OCI-LY7 (cell line): ENCODE results near the gene SEZ6L. TPM values are rescaled to one million over a fixed set of nuclear protein-coding genes. Genes with fewer than 3 reads are reported as not detected.

Experiments used
- BruUV-seq: library from RNA; stranded (reverse); fragments of 400-500 nt; replicated peaks from 2 replicates; lab custom pipeline; 2021; lab: Mats Ljungman, UMichigan
- CTCF ChIA-PET: fragments of 300-600 bp; sonication (Branson Sonifier 250); formaldehyde crosslinking; loops from one replicate; lab custom pipeline; 2022; ENCODE audit warnings: antibody characterized with exemption; ENCODE audit not compliant: unreplicated experiment; lab: Charles Lee
- POLR2A ChIA-PET: fragments of 300-600 bp; sonication (Branson Sonifier 250); formaldehyde crosslinking; loops from one replicate; lab custom pipeline; 2022; ENCODE audit warnings: antibody characterized with exemption; lab: Charles Lee
- DNase-seq: peaks from one replicate; pipeline ENCODE4 v3.0.0-alpha.2; 2015; ENCODE audit warnings: low spot score
- H2AFZ ChIP-seq: fragments of 200-600 bp; sonication (generic), shearing (Covaris generic); 2 replicates; pipeline ENCODE4 v1.6.1; 2014; ENCODE audit warnings: mild to moderate bottlenecking, antibody characterized with exemption, low read length, moderate library complexity
- H3K27ac ChIP-seq: fragments of 200-600 bp; sonication (generic); 2 replicates; pipeline ENCODE4 v1.5.1; 2014; ENCODE audit warnings: mixed run types, low read depth, mild to moderate bottlenecking, moderate library complexity, low read length, inconsistent platforms; ENCODE audit not compliant: poor library complexity, severe bottlenecking
- H3K36me3 ChIP-seq: fragments of 200-600 bp; sonication (generic); 2 replicates; pipeline ENCODE4 v1.6.1; 2014; ENCODE audit warnings: mild to moderate bottlenecking, antibody characterized with exemption, low read length, moderate library complexity, mixed read lengths; ENCODE audit not compliant: insufficient read depth
- H3K4me1 ChIP-seq: fragments of 200-600 bp; sonication (generic); 2 replicates; pipeline ENCODE4 v1.5.1; 2014; ENCODE audit warnings: mild to moderate bottlenecking, low read length; ENCODE audit not compliant: insufficient read depth, poor library complexity, severe bottlenecking
- H3K4me2 ChIP-seq: fragments of 200-600 bp; sonication (generic); 2 replicates; pipeline ENCODE4 v1.6.1; 2014; ENCODE audit warnings: mild to moderate bottlenecking, low read length
- H3K4me3 ChIP-seq: fragments of 200-600 bp; sonication (generic); 2 replicates; pipeline ENCODE4 v1.5.1; 2014; ENCODE audit warnings: mild to moderate bottlenecking, low read depth, low read length; ENCODE audit not compliant: poor library complexity, severe bottlenecking
- H3K79me2 ChIP-seq: fragments of 200-600 bp; sonication (generic); 2 replicates; pipeline ENCODE4 v1.6.1; 2016; ENCODE audit warnings: low read depth, mild to moderate bottlenecking, low read length, moderate library complexity, mixed read lengths; ENCODE audit not compliant: insufficient read depth
- H3K9me2 ChIP-seq: fragments of 200-600 bp; sonication (generic); 2 replicates; pipeline ENCODE4 v1.6.1; 2016; ENCODE audit warnings: mild to moderate bottlenecking, low read length, mixed read lengths; ENCODE audit not compliant: insufficient read depth
- H3K9me3 ChIP-seq: fragments of 200-600 bp; sonication (generic); 2 replicates; pipeline ENCODE4 v1.6.1; 2014; ENCODE audit warnings: mild to moderate bottlenecking, mixed run types, low read length, mixed read lengths
- H4K20me1 ChIP-seq: fragments of 200-600 bp; sonication (generic); 2 replicates; pipeline ENCODE4 v1.6.1; 2014; ENCODE audit warnings: mild to moderate bottlenecking, antibody characterized with exemption, low read length, moderate library complexity, mixed read lengths; ENCODE audit not compliant: insufficient read depth
- CTCF ChIP-seq: fragments of 200-600 bp; sonication (generic); conservative IDR thresholded peaks from 2 replicates; pipeline ENCODE4 v1.5.1; 2014; ENCODE audit warnings: mild to moderate bottlenecking, antibody characterized with exemption, low read length, moderate library complexity, mixed read lengths
- EZH2phosphoT487 ChIP-seq: fragments of 200-600 bp; sonication (generic); IDR thresholded peaks from 2 replicates; pipeline ENCODE4 v1.6.1; 2018; ENCODE audit warnings: low read depth, borderline replicate concordance, mild to moderate bottlenecking, mixed run types, antibody characterized with exemption, low read length, moderate library complexity, mixed read lengths
- intact Hi-C: fragments of 100-400 bp; cut with micrococcal nuclease; formaldehyde crosslinking; loops from one replicate; pipeline ENCODE4 v1.10.0; 2022; ENCODE audit not compliant: unreplicated experiment
- total RNA-seq, 2 experiments: library from RNA; depleted of rRNA in 1 of 2; stranded (reverse); fragments of >200 nt in 1 of 2; shearing (Covaris generic) in 1 of 2; gene quantifications; 2 replicates each; pipeline ENCODE4 v1.2.3, GENCODE V29; 2014 to 2022

SEZ6L gene
- total RNA-seq, 2 experiments from 2014 or later: not detected

GRCh38 chr22:26264162-26264561 is 94.9 kb downstream of the SEZ6L start:
- no peaks in the 10 kb centered on the region for H3K9me2 ChIP-seq
- CTCF ChIA-PET: no interaction called here
- no peaks in the 10 kb centered on the region for H3K4me1 ChIP-seq
- H3K27ac ChIP-seq: no peak overlapping the region
- H3K9me3 ChIP-seq: no peaks in the 10 kb centered on the region
- no peaks in the 10 kb centered on the region for H3K79me2 ChIP-seq
- no peak for DNase-seq
- H3K4me3 ChIP-seq: no peak overlapping the region
- no peak overlapping the region for H3K4me2 ChIP-seq
- POLR2A ChIA-PET: no interaction called here
- intact Hi-C loops: no loop called here
- no peak for TF ChIP-seq EZH2phosphoT487
- TF ChIP-seq CTCF: no peak
- no peaks in the 10 kb centered on the region for H4K20me1 ChIP-seq
- no TSS peak for BruUV-seq
- no peak overlapping the region for H2AFZ ChIP-seq
- H3K36me3 ChIP-seq: no peaks in the 10 kb centered on the region

- H2AFZ ChIP-seq: no peak overlapping the region
- no peak overlapping the region for H3K27ac ChIP-seq
- no TSS peak for BruUV-seq
- H3K9me3 ChIP-seq: no peaks in the 10 kb centered on the region
- TF ChIP-seq CTCF (no peak), EZH2phosphoT487 (no peak)
- CTCF ChIA-PET: no interaction called here
- no peaks in the 10 kb centered on the region for H3K36me3 ChIP-seq
- H3K79me2 ChIP-seq: no peaks in the 10 kb centered on the region
- no peaks in the 10 kb centered on the region for H3K9me2 ChIP-seq
- no peaks in the 10 kb centered on the region for H4K20me1 ChIP-seq
- no peaks in the 10 kb centered on the region for H3K4me1 ChIP-seq
- intact Hi-C loops: no loop called here
- no peak overlapping the region for H3K4me2 ChIP-seq
- POLR2A ChIA-PET: no interaction called here
- H3K4me3 ChIP-seq: no peak overlapping the region
- no peak for DNase-seq
Observed at GRCh38 chr22:26265281-26265680, 96.0 kb downstream of the SEZ6L start.

- Histone ChIP-seq H4K20me1 (no peaks in the 10 kb centered on the region), H3K4me1 (no peaks in the 10 kb centered on the region), H3K27ac (no peak overlapping the region), H3K9me2 (no peaks in the 10 kb centered on the region), H3K4me3 (no peak overlapping the region), H3K79me2 (no peaks in the 10 kb centered on the region), H3K9me3 (no peaks in the 10 kb centered on the region), H3K36me3 (no peaks in the 10 kb centered on the region), H2AFZ (no peak overlapping the region), H3K4me2 (no peak overlapping the region)
- BruUV-seq: no TSS peak
- no peak for TF ChIP-seq CTCF
- TF ChIP-seq EZH2phosphoT487: no peak
- no peak for DNase-seq
- POLR2A ChIA-PET: interaction anchor here (0.7 kb wide), 1 partner anchor 1478 kb away, joined by 3 read pairs; no protein-coding TSS in a partner anchor
- intact Hi-C loops: no loop called here
- CTCF ChIA-PET: no interaction called here
Observed at GRCh38 chr22:26265909-26266308, 96.6 kb downstream of the SEZ6L start.
